A204.1 (cell line): ENCODE measurements around the gene NAA15.
"Not testable (repeated sequence)": the region's sequence is repeated elsewhere in the genome, so short reads cannot be mapped to it uniquely, and the experiment has no call there.

Experiments used
- FAIRE-seq: peaks from 2 replicates; lab custom pipeline; 2012; peaks lifted over from hg19 to GRCh38; lab: Jason Lieb, UNC

The NAA15 gene

GRCh38 chr4:139367421-139368090 is 66.3 kb downstream of the NAA15 start:
- no peak for FAIRE-seq

DNA sequence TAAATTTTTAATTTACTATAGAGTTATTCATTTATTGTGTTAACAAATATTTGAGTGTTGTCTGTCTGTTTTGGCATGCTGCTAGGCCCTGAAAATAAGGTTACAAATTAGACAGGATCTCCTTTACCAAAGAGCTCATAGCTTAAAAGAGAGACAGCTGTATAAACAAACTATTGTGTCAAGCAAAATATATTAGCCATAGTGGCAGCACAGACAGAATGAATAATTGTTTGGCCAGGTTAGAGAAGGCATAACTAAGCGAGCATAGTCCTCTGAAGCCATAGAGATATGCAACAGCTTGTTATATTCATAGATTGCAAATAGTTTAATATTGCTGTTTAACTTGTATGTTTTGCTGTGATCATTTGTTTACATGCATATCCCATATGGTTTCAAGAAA is 67.7 kb downstream of the NAA15 start:
- no peak for FAIRE-seq

GRCh38 chr4:139374251-139374650 is 72.9 kb downstream of the NAA15 start:
- no peak for FAIRE-seq

- FAIRE-seq, result no peak
These were observed 85.1 kb downstream of the NAA15 start for GRCh38 chr4:139386421-139386820.

DNA sequence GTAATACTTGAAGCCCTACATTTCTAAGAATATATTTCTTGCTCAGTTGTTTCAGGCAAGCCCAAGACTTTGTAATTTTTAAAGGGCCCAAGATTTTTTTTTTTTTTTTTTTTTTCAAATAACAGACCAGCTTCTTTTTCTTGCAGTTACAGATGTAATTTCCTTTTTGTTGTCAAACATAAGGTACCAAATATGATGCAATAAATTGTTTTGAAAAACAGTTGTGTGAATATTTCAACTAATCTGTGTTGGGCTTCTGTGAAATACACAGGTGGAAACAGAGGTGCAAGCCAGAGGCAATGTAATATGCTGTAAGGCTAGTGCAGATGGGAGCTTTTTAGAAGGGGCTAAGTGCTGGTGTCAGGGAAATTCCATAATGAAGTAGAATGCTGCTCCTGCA is 87.8 kb downstream of the NAA15 start:
- FAIRE-seq, result no peak

GRCh38 chr4:139389991-139390390 is 88.7 kb downstream of the NAA15 start:
- no peak for FAIRE-seq

GRCh38 chr4:139391731-139392130 is 90.4 kb downstream of the NAA15 start:
- no peak for FAIRE-seq

- no peak for FAIRE-seq
These were observed 91.5 kb downstream of the NAA15 start for GRCh38 chr4:139392797-139393196.

DNA sequence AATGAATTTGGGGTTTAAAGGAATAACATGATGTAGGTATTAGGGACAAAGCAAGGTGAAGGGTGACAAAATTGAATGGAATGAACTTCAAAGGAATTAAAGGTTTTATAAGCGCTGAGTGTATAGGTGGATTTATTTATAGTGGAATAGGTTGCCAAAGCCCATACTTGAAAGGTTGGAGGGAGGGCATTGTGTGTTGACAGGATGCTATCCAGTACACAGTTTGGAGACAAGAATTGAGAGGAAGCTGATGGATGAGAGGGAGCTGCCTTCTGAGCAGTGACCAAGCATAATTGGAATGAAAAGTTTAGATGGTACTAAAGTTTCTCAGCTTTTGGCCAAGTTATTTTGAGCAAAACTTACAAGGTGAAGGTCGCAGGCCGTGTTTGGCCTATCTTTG is 100.1 kb downstream of the NAA15 start:
- FAIRE-seq, result no peak

GRCh38 chr4:139402436-139402835 is 101.1 kb downstream of the NAA15 start:
- no peak for FAIRE-seq

DNA sequence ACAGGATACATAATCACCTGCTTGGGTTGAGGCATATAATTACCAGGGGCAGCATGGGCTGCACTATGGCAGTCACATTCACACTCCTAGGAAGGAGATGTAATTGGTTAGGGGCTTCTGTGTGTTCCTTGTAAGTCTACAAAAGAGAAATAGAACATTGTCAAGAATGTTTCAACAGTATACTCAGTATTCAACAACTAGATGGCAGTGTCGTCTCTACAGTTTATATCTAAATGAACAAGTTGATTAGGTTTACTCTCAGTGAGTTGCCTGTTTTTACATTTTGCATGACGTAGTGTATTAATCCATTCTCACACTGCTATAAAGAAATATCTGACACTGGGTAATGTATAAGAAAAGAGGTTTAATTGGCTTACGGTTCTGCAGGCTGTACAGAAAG is 102.2 kb downstream of the NAA15 start:
- FAIRE-seq, result no peak

DNA sequence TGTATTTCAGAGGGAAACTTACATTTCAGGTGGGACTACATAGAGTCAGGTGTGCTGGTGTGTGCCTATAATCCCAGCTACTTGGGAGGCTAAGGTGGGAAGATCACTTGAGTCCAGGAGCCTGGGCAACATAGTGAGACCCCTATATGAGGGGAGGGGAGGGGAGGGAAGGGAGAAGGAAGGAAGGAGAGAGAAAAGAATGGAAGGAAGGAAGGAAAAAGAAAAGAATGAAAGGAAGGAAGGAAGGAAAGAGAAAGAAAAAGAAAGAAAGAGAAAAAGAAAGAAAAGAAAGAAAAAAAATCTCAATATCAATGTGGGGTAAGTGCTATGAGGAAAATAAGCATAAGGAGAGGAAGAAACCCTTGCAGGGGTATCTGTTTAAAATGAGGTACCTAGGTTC is 109.0 kb downstream of the NAA15 start:
- no peak for FAIRE-seq

DNA sequence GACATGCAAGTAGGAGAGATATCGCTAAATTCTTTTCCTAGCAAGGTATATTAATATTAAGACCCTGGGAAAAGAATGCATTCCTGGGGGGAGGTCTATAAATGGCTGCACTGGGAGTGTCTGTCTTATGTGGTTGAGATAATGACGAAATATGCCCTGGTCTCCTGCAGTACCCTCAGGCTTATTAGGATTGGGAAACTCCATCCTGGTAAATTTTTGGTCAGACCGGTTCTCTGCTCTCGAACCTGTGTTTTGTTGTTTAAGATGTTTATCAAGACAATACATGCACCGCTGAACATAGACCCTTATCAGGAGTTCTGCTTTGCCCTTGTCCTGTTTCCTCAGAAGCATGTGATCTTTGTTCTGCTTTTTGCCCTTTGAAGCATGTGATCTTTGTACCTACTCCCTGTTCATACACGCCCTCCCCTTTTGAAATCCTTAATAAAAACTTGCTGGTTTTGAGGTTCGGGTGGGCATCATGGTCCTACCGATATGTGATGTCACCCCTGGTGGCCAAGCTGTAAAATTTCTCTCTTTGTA is 113.4 kb downstream of the NAA15 start:
- FAIRE-seq, result not testable (repeated sequence)

GRCh38 chr4:139416073-139416673 is 114.9 kb downstream of the NAA15 start:
- peak; percentile 96 for FAIRE-seq

DNA sequence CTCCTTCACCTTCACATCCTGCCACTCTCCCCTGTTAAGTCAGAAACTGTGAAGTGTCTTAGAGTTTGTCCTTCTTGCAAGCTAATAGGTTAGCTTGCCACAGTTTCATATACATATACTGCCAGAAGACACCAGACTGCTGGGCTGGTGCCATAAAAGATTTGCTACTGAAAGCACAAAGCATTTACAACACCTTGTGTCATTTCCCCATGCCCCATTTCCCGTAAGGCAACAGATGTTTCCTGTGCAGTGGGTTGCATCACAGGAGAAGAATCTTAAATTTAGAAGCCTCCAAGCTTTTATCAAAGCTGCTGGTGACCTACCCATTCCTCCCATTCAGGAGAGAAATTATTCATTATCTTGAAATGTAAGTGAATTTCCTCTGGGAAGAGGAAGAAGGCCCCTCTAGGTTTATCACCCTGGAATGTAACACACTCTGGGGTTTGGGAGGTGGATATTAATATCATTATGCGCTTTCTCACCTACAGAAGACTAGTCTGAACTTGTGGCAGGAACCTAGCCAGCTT is 118.1 kb downstream of the NAA15 start:
- FAIRE-seq, result no peak

- FAIRE-seq, result no peak
These were observed 119.3 kb downstream of the NAA15 start for GRCh38 chr4:139420652-139421051.

- no peak for FAIRE-seq
These were observed 134.8 kb downstream of the NAA15 start for GRCh38 chr4:139436122-139436521.

DNA sequence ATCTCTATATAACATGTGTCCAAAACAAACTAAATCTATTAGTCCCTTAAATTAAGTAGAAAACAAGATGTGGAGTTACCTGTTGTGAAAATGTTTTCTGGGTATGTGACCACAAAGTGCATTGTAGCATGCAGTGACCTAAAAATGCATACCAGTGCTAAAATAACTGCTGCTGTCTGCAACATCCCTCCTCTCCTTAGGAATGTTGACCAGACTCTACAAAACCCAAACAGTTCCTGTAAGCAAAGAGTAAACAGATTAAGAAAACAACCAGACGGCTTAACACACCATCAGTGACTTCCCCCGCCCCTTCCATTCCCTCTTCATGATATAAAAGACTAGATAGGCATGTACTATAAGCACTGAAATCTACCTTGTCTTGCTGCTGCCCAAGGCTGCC is 136.8 kb downstream of the NAA15 start:
- FAIRE-seq, result no peak

- no peak for FAIRE-seq
These were observed 139.7 kb downstream of the NAA15 start for GRCh38 chr4:139441029-139441428.

- no peak for FAIRE-seq
These were observed 142.4 kb downstream of the NAA15 start for GRCh38 chr4:139443661-139444060.

DNA sequence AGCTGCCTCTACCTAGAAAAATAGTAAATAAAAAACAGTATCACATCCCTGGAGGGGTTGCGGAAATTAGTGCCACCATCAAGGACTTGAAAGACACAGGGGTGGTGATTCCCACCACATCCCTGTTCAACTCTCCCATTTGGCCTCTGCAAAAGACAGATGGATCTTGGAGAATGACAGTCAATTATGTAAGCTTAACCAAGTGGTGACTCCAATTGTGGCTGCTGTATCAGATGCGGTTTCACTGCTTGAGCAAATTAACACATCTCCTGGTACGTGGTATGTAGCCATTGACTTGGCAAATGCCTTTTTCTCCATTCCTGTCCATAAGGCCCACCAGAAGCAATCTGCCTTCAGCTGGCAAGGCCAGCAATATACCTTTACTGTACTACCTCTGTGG is 143.6 kb downstream of the NAA15 start:
- not testable (repeated sequence) for FAIRE-seq

GRCh38 chr4:139447078-139447477 is 145.8 kb downstream of the NAA15 start:
- FAIRE-seq, result not testable (repeated sequence)

- no peak for FAIRE-seq
These were observed 149.3 kb downstream of the NAA15 start for GRCh38 chr4:139450586-139450985.

DNA sequence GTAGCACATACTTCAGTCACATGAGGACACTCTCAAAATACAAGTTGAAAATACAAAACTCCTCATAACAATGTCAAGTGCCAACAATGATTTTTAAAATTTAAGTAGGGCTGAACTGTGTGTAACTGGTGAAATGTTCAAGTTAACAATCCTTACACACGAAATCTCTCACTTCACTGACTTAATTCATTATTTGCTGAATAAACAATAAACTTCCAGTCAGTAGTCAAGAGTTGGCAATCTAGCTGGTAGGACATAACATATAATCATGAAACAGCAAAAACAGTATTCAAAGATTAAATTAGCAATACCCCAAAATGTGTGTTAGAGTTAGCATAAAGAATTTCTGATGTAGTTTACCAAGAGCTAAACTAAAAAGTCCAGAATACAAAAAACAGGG is 150.7 kb downstream of the NAA15 start:
- no peak for FAIRE-seq
